GOT3 (cell line): Measurements from ENCODE around the gene ARHGAP33.
"Not testable (repeated sequence)": the region's sequence is repeated elsewhere in the genome, so short reads cannot be mapped to it uniquely, and the experiment has no call there.

Experiments
- DNase-seq: peaks from one replicate; lab custom pipeline; 2025; ENCODE audit warnings: mixed read lengths; lab: John Stamatoyannopoulos, UW

ARHGAP33 gene

DNA sequence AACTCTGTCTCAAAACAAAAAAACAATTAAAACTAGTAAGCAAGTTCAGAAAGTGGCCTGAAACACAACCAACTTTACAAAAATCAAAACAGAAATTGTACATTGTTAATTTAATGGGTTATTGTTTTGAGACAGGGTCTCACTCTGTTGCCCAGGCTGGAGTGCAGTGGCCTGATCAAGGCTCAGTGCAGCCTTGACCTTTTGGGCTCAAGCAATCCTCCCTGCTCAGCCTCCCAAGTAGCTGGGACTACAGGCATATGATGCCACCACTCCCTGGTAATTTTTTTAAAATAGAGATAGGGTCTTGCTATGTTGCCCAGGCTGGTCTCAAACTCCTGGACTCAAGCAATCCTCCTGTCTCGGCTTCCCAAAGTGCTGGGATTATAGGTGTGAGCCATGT lies 20.2 kb downstream of the ARHGAP33 start:
- not testable (repeated sequence) for DNase-seq

DNA sequence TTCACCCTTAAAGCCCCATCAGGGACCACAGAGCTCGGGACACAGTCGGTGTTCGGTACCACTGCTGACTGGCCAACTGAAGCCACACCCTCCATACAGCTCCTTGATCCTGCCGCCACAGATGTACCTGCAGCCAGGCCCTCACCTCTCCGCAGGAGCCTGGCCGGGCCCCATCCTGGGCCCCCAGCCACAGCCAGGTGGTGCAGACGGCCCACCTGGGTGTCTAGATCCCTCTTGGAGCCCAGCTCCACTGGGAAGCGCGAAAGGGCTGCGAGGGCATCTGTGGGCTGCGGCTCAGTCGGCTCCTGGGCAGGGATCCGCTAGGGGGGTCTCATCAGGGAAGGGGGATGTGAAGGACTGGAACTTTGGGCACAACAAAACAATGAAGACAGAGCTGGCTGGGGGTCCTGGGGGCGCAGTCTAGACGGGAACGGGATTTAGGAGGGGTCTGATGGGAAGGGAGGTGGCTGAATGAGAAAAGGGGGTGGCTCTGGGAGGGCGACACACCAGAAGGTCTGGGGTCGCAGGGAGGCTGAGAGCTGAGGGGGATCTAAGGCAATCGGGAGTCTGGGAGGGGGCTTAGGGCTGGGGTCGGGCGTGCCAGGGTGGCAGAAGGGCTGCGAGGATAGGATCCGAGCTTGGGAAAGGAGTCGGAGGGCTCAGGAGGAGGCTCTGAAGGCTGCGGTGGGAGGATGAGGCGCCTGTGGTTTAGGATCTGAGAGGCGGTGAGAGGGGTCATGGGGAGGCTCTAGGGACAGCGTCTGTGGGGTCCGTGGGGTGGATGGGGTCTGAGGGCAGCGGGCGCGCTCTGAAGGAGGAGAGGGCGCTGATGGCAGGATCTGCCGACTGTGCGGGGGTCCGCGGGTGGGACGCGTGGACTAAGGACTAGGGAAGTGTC lies 21.5 kb downstream of the ARHGAP33 start:
- DNase-seq: no peak

DNA sequence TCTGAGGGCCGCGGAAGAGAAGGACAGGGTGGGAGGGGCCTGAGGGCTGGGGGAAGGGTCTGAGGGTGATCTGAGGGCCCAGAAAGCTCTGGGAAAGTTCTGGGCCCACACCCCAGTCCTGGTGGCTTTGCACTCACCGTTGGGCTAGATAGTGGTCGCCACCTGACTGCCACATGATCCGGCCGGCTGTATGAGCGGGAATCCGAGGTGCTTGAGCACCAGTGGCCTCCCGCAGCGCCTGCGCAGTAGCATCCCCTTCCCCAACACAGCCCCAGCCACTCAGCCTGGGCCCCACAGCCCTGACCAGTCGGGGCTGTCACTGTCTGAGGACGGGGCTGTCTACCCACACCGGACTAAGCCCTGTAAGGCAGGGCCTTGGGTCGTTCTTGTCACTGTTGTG lies 22.3 kb downstream of the ARHGAP33 start:
- DNase-seq: no peak

DNA sequence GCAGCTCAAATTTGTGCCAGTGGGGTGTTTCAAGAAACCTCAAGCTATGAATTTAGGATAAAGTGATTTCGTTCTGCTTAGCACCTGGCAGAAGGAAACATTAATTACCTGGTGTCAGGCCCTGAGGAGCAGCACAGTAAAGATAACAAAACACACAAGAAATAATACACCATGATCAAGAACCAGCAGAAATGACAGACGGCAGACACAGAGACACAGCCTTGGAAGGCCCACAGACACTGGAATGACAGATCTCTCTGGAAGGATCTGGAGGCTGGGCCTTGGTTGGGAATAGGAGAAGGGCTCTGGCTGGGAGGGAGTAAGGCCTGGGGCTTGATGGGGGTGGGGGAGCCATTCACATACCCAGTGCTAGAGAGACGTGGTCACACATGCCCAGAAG lies 26.5 kb downstream of the ARHGAP33 start:
- DNase-seq: no peak

DNA sequence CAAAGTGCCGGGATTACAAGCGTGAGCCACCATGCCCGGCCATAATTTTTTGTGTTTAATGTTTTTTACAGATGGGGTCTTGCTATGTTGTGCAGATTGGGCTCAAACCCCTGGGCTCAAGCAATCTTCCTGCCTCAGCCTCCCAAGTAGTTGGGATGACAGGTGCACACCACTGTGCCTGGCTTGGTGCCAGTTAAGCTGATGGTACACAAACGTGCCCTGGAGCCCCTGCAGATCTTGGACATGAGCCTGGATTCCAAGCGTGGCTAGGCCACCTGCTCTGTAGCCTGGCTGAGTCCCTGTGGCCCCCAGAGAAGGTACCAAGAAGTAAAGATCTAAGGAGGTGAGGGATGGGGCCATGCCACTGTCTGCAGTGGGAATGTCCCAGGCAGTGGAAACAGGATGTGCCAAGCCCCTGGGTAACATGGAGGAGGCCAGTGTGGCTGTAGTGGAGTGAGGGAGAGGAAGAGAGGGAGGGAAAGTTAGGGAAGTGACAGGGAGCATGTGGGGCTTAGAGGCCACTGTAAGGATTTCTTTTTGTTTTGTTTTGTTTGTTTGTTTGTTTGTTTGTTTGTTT lies 30.2 kb downstream of the ARHGAP33 start:
- DNase-seq: no peak

DNA sequence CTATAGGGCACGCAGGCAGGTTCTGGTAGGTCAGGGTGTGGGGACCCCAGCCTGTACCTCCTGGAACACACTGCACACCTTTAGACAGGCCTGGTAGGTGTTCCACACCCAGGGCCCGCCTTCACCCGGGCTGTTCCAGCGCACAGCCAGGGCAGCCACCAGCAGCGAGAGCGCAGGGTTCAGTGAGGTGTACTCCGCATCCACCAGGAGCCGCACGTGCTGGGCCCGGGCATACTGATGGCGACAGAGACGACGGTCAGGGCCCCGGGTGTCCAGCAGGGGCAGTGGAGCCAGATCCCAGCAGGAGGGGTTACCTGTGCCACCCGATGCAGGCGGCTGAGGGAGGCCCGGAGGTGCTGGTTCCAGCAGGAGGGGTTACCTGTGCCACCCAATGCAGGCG lies 31.2 kb downstream of the ARHGAP33 start:
- DNase-seq: no peak

DNA sequence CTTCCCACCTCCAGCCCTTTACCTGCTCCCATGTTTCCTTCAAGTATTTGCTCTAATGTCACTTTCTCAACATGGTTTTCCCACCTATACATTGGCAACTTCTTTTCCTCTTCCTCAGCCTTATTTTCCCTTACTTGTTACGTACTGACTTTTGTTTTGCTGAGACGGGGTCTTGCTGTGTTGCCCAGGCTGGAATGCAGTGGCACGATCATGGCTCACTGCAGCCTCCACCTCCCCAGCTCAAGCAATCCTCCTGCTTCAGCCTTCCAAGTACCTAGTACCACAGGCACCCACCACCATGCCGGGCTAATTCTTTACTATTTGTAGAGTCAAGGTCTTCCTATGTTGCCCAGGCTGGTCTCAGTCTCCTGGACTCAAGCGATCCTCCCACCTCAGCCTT lies 32.3 kb downstream of the ARHGAP33 start:
- no peak for DNase-seq

DNA sequence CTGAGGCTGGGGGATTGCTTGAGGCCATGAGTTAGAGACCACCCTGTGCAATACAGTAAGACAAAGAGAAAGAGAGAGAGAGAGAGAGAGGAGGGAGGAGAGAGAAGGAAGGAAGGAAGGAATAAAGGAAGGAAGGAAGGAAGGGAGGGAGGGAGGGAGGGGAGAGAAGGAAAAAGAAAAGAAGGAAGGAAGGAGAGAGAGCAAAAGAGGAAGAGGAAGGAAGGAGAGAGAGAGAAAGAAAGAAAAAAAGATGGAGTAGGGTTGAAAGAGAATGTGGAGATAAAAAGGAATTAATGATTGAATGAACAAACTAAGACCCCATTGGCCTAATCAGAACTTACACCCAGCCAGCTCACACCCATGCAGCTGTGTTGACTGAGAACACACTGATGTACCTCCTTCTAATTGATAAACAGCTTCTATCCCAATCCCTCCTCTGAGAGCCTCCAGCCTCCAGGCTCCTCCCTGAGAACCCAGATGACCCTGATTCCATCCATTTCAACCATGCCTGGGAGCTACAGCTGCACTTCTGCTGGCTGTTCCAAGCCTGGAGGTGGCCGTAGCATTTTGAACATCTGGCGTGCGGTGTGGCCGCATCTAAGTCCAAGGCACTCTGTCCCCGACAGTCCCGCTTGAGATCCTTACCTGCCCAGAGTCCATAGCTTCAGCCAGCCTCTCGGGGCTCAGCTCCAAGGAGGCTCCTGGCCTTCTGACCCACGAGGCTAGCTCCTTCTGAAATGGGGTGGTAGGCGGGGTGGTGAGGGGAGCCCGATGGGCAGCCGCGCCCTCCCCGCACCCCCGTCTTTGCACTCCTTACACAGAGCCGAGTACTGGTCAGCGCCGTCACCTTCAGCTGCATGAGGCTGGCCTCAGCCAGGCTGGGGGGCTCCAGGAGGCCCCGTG lies 36.2 kb downstream of the ARHGAP33 start:
- no peak for DNase-seq

DNA sequence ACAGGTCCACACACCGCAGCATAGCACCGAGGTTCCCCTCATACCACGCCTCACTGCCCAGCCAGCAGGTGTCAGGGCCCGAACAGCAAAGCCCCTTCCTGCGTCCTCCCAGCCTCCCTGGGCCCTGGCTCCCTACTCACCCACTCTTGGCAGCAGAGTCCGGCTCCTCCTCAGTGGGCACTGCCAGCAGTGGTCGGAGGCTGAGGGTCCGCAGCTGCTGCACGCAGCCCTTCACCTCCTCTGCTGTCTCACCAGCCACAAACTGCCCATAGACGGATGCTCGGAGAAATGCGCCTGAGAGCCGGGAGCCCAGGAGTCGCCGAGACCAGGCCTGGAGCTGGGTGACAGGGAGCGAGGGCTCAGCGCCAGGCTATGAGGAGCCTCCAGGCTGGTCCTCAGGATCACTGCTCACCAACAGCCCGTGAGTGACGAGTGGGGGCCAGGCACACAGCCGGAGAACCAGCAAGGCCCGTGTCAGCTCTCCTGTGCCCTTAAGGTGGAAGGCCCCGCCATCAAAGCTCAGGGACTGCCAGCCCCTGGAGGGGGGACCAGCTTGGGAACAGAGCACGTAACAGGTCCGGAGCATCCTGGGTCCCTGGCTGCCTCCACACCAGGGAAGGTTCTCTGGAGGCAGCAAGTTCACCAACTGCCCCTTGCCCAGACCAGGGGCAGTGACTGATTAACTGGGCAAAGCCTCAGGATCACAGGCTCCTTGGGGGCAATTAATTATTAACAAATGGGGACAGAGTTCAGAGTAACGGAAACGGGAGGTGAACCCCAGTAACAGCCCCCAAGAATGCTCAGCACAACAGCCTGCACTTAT lies 37.1 kb downstream of the ARHGAP33 start, which contains the start of gene PRODH2:
Gene PRODH2, minus strand, starts transcription at position 626 of the 823 bp plus-strand sequence. Its CDS starts 40 bp downstream, at position 586.
- DNase-seq: no peak

DNA sequence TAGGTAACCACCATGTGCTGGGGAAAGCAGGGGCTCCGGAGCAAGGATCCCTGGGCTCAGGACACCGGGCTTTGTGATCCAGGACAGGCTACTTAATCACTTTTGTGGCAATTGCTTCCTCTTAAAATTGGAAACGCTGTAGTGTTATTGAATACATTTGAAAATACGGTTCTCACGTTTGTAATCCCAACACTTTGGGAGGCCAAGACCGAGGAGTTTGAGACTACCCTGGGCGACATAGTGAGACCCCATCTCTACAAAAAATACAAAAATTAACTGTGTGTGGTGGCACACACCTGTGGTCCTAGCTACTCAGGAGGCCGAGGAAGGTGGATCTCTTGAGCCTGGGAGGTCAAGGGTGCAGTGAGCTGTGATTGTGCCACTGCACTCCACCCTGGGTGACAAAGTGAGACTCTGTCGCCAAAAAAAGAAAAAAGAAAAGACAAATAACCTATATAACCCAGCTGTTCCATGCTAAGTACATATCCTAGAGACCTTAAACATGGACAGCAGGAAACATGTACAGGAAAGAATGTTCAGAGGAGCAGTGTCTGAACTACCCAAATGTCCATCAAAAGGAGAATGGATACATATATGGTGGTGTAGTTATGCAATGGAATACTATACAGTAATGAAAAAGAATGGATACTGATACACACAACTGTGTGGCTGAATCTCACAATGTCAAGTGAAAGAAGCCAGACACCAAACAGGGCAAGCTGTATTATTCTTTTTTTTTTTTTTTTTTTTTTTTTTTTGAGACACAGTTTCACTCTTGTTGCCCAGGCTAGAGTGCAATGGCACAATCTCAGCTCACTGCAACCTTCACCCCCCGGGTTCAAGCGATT lies 37.9 kb downstream of the ARHGAP33 start:
- DNase-seq: no peak

DNA sequence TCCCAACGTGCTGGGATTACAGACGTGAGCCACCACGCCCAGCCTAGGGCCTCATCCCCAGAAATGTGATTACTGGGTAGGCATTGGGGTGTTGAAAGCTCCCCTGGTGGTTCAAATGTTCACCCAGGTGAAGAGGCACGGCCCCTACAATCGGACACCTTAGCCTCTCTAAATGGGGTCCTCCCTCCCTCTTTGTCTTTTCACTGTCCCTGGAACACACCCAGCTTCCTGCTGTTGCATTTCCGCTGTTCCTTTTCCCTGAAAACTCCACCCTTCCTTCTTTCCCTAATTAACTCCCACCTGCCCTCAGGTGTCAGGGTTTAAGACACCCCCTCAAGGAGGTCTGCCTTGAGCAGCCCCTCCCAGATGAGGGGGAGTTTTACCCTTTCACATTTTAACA lies 40.9 kb downstream of the ARHGAP33 start:
- no peak for DNase-seq

DNA sequence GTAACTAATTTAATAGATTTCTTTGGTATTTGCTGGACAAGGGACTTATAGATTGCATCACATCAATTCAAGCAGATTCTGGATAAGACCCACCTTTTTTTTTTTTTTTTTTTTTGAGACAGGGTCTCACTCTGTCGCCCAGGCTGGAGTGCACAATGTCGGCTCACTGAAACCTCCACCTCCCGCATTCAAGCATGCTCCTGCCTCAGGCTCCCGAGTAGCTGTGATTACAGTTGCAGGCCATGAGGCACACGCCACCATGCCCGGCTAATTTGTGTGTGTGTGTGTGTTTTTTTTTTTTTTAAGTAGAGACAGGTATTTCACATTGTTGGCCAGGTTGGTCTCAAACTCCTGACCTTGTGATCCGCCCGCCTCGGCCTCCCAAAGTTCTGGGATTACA lies 41.5 kb downstream of the ARHGAP33 start:
- no peak for DNase-seq

DNA sequence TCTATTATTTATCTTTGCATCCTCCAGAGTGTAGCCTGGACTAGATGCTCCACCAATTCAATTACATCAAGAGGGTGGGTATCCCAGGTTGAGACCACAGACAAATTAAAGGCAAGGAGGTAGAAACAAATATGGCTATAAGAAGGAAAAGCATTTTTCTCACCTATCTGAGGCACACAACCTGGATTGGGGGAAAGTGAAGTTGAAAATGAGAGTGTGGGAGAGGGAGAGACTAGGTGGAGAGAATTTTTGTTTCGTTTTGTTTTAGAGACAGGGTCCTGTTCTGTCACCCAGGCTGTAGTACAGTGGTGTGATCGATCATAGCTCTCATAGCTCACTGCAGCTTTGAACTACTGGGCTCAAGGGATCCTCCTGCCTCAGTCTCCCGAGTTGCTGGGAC lies 43.1 kb downstream of the ARHGAP33 start:
- no peak for DNase-seq

DNA sequence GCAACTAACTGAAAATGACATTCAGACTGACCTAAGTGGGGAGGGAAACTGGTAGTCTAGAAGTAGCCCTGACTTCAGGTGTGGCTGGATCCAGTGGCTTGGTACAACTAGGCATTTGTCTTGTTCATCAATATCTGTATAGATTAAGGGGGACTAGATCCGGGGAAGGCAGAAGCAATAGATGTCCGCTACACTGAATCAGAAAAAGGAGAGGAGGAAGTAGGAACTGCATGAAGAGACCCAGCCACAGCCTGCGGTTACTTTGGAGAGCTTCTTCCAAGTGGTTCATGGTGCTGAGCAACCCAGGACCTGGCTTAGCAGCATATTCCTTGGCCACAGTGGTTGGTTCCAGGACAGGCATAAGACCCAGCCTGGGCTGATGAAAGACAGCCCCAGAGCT lies 47.2 kb downstream of the ARHGAP33 start:
- no peak for DNase-seq

DNA sequence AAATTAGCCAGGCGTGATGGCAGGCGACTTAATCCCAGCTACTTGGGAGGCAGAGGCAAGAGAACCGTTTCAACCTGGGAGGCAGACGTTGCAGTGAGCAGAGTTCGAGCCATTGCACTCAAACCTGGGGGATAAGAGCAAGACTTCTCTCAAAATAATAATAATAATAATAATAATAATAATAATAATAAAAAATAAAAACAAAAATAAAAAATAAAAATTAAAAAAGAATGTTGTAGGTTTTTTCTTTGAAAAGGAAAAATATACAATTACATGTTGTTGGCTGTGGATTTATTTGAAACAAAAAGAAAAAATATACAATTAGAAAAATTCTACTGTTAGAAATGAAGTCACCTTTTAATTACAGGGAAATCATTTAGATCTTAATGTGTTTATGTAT lies 48.8 kb downstream of the ARHGAP33 start:
- no peak for DNase-seq

DNA sequence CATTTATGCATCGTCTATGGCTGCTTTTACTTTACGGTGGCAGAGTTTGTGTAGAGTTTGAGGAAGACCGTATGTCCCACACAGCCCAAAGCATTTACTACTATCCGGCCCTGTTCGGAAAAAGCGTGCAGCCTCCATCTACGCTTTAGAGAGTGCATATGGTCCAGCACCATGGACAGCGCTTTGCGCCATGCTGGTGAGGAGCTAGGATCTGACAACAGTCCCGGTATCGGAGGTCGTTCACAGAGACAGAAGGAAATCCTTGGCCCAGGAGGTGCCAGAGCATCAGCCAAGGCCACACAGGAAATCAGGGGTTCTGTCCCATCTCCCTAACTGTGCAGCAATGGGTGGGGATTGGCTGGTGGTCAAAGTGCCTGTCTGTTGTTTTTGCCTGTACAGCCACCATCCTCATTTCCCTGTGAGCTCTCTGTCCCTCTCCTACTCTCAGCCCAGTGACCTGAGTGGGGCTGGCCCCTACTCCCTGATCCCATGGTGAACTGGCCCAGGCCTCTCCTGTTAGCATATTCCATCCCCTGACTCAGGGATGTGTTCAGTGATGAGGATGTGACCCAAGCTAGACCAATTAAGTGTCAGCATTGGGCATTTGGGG lies 53.4 kb downstream of the ARHGAP33 start:
- peak; percentile 10 for DNase-seq

DNA sequence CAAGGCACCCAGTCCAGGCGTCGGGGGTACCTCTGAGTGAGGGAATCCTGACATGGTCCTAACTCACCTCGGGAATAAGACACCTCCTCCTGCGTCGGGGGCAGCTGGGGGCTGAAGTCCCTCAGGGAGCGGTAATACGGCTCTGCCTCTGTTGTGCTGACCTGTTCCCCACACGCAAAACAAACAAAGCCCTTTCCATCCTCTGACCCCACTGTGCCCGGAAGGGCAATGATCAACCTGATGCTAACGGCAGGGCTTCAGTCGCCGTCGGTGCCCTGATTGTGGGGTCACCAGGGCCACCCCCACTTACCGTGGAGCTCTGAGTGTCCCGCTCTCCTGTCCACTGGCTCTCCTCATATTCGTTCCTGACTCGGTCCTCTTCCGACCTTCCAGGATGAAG lies 55.6 kb downstream of the ARHGAP33 start:
- DNase-seq: no peak

DNA sequence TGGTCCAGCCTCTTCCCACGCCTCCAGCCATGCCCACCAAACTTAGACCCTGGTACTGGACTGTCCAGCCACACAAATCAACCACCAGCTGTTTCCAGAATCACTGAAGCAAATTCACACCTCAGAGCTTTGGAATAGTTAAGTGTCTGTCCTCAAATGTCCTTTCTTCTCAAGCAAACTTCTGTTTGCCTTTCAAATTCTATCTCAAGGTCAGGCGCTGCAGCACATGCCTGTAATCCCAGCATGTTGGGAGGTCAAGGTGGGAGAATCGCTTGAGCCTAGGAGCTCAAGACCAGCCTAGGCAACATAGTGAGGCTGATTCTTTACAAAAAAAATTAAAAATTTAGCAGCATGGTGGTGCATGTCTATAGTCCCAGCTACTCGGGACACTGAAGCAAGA lies 56.7 kb downstream of the ARHGAP33 start:
- no peak for DNase-seq

DNA sequence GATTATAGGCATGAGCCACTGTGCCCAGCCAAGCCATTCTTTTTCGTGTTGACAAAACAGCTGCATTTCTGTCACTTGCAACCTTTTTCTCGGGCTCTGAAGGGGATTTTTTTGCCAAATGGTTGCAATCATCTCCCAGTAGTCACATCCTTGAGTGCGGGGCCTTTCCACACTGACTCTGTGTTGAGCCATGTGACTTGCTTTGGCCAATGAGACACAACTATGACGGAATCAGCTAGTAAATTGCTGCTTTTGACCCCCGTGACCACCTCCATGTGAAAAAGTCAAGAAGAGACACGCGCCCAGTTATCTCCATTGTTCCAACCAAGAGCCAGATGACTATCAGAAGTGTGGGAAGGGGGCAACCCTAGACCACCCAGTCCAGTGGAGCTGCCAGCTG lies 58.6 kb downstream of the ARHGAP33 start:
- DNase-seq: no peak

DNA sequence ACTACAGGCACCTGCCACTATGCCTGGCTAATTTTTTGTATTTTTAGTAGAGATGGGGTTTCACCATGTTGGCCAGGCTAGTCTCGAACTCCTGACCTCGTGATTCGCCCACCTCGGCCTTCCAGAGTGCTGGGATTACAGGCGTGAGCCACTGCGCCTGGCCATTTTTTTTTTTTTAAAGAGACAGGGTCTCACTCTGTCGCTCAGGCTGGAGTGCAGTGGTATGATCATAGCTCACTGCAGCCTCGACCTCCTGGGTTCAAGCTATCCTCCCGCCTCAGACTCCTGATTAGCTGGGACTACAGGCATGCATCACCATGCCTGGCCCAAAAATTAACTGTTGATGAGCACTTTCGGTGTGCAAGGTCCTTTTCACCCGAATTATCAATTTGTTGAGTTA lies 60.7 kb downstream of the ARHGAP33 start:
- DNase-seq: not testable (repeated sequence)
